ENCODE data around the gene PPIL1. TPM values are rescaled to one million over a fixed set of nuclear protein-coding genes. Genes with fewer than 3 reads are reported as not detected.
A peak's percentile ranks its signal among the peaks of the same experiment; 100 is the strongest.

The PPIL1 gene
- polyA plus RNA-seq, 1 experiment: 23.4 TPM

DNA sequence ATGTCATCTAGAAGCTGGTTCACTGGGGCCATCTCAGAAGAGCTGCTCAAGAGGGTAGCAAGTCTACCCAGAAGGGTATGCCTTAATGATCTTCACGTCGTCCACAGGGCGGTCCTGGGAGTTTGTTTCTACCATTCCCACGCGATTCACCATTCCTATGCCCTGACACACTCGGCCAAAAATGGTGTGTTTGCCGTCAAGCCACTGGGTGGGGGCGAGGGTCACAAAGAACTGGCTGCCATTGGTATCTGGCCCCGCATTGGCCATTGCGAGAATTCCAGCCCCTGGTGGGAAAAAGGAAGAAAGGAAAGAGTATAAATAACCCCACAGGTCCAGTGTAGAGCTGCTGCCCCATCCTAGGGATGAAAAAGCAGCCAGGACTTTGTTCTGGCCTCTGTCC is 18.9 kb downstream of the PPIL1 start:
- Histone ChIP-seq H3K36me3 (ENCODE audit: control insufficient read depth, insufficient read depth, low read length) (peaks cover 1% of the 10 kb centered on the region; the same call in 1 of the 2 replicates), H3K4me3 (ENCODE audit: low read depth, low read length) (no peak overlapping the region), H3K27me3 (ENCODE audit: control insufficient read depth, insufficient read depth, low read length) (no peaks in the 10 kb centered on the region)
- no peak for DNase-seq (ENCODE audit: low read depth)
- TF ChIP-seq, protein P1, sequence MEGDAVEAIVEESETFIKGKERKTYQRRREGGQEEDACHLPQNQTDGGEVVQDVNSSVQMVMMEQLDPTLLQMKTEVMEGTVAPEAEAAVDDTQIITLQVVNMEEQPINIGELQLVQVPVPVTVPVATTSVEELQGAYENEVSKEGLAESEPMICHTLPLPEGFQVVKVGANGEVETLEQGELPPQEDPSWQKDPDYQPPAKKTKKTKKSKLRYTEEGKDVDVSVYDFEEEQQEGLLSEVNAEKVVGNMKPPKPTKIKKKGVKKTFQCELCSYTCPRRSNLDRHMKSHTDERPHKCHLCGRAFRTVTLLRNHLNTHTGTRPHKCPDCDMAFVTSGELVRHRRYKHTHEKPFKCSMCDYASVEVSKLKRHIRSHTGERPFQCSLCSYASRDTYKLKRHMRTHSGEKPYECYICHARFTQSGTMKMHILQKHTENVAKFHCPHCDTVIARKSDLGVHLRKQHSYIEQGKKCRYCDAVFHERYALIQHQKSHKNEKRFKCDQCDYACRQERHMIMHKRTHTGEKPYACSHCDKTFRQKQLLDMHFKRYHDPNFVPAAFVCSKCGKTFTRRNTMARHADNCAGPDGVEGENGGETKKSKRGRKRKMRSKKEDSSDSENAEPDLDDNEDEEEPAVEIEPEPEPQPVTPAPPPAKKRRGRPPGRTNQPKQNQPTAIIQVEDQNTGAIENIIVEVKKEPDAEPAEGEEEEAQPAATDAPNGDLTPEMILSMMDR (IDR thresholded peaks at IDR 0.05; ENCODE audit: insufficient read depth, low read depth, low read length): no peak
- POLR2A ChIA-PET: no interaction called here
- CTCF ChIA-PET: interaction anchor here (1.3 to 1.5 kb wide), 3 partner anchors 9 to 90 kb away, joined by 3 to 4 read pairs (median 3); no protein-coding TSS in a partner anchor

DNA sequence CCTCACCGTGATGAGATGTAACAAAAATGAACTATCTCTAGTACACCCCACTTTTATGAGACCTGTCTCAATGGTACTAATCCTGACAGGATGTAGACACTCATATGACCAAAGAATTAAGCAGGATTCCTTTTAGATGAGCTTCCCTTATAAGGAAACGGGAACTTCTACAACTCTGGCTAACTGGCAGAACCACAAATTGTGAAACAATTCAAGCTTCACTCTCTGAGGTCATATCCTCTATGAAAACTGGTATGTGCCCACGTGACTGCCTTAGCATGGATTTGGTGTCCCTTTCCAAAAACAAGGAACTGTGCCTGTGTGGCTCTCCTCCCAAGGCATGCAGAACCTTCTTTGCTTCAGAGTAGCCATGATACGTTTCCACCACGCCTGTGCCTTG is 21.3 kb downstream of the PPIL1 start:
- POLR2A ChIA-PET: interaction anchor here (0.5 to 0.6 kb wide), 2 partner anchors 36 to 295 kb away, joined by 4 to 5 read pairs; no protein-coding TSS in a partner anchor
- peaks cover 1% of the 10 kb centered on the region; the same call in 1 of the 2 replicates for H3K36me3 ChIP-seq (ENCODE audit: control insufficient read depth, insufficient read depth, low read length)

DNA sequence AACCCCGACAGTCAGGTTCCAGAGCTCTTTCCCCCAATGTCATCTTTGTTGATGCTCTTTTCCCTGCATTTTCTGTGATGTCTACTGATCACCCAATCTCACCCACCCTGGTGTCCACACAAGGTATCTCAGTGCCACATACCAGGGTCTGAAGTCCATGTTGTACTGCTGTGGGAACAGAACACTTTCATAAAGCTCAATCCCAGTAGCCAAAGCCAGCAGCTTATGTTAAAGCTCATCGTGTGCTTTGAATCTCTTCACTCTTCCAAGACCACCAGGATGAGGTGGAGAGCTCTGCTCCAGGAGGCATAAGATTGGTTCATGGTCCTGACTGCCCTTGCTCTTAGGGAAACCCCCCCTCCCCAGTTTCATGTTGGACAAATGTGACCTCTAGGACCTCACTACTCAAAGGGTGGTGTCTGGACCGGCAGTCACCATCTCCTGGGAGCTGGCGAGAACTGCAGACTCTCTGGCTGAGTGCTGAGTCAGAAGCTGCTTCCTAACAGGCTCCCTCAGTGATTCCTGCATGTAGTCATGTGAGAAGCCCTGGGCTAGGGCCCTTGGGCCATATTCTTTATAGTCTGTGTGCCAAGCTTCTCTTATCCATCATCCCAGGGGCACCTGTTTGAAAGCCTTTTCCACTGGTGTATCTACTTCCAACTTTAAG is 22.0 kb downstream of the PPIL1 start:
- H3K36me3 ChIP-seq (ENCODE audit: control insufficient read depth, insufficient read depth, low read length): peaks cover 1% of the 10 kb centered on the region; the same call in 1 of the 2 replicates
- TF ChIP-seq, protein P1 (IDR thresholded peaks at IDR 0.05; ENCODE audit: insufficient read depth, low read depth, low read length): 0 out of 2 replicates have a peak, but pooled peaks have one; percentile 16
- no peak overlapping the region for H3K4me3 ChIP-seq (ENCODE audit: low read depth, low read length)
- H3K27me3 ChIP-seq (ENCODE audit: control insufficient read depth, insufficient read depth, low read length): no peaks in the 10 kb centered on the region
- POLR2A ChIA-PET: no interaction called here
- CTCF ChIA-PET: interaction anchor here (0.6 to 7.9 kb wide), 18 partner anchors 10 to 358 kb away, joined by 3 to 194 read pairs (median 7); partner anchors contain the start of genes C6orf89 and PPIL1
- DNase-seq (ENCODE audit: low read depth): no peak

More for the DNA sequence above, 21.3 kb downstream of the PPIL1 start:
- Histone ChIP-seq H3K27me3 (ENCODE audit: control insufficient read depth, insufficient read depth, low read length) (no peaks in the 10 kb centered on the region), H3K4me3 (ENCODE audit: low read depth, low read length) (no peak overlapping the region)
- peak; percentile 82 for DNase-seq (ENCODE audit: low read depth)
- TF ChIP-seq, protein P1 (IDR thresholded peaks at IDR 0.05; ENCODE audit: insufficient read depth, low read depth, low read length): no peak
- CTCF ChIA-PET: interaction anchor here (0.7 to 7.9 kb wide), 11 partner anchors 22 to 357 kb away, joined by 3 to 194 read pairs (median 7); partner anchors contain the start of genes C6orf89 and PPIL1

DNA sequence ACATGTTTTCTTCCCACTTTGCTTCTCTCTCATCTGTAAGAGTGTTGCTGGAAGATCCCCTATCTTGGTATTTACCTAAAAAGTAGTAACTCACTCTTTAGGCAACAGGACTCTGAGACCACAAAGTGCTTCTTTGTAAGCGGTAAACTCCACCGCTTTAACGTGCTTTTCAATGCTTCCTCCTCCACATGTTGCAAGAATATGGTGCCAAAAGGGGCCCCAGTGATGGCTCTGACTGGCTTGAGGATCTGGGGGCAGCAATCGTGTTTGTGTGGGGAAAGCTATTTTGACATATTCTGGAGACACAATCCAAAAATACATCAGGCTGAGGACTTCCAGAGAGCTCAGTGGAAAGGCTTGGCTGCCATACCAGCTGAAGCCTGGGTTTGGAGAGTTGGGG is 23.0 kb downstream of the PPIL1 start:
- ChIA-PET CTCF (interaction anchor here (0.8 to 7.9 kb wide), 23 partner anchors 8 to 167 kb away, joined by 3 to 194 read pairs (median 6); partner anchors contain the start of gene C6orf89), POLR2A (interaction anchor here (0.5 to 0.6 kb wide), 2 partner anchors 24 to 62 kb away, joined by 3 to 17 read pairs; no protein-coding TSS in a partner anchor)
- peaks cover 1% of the 10 kb centered on the region; the same call in 1 of the 2 replicates for H3K36me3 ChIP-seq (ENCODE audit: control insufficient read depth, insufficient read depth, low read length)
- TF ChIP-seq, protein P1 (IDR thresholded peaks at IDR 0.05; ENCODE audit: insufficient read depth, low read depth, low read length): no peak
- no peak overlapping the region for H3K4me3 ChIP-seq (ENCODE audit: low read depth, low read length)
- H3K27me3 ChIP-seq (ENCODE audit: control insufficient read depth, insufficient read depth, low read length): no peaks in the 10 kb centered on the region
- DNase-seq (ENCODE audit: low read depth): no peak

DNA sequence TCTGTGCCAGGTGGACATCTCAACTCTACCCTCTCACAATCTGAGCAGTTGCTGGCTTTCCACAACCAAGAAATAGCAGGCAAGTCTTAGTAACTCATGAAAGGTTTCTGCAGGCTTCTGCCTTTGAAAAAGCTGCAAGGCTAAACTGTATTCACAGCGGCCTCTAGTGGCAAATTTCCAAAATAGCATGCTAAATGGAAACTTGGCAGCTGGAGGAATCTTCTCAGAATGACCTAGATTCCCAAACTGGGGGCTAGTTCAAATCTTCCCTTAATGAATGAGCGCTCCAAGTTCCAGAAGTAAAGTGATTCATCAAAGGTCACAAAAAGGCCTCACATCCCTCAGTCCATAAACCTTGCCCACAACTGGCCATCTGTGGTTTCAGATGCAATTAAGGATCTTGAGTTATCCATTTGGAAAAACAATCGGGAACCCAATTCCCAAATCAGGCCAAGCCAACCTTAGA is 23.4 kb downstream of the PPIL1 start:
- ChIA-PET POLR2A (interaction anchor here (0.5 to 0.6 kb wide), 2 partner anchors 24 to 63 kb away, joined by 3 to 17 read pairs; no protein-coding TSS in a partner anchor), CTCF (interaction anchor here (0.8 to 7.9 kb wide), 24 partner anchors 8 to 168 kb away, joined by 3 to 194 read pairs (median 5); partner anchors contain the start of gene C6orf89)
- Histone ChIP-seq H3K4me3 (ENCODE audit: low read depth, low read length) (no peak overlapping the region), H3K27me3 (ENCODE audit: control insufficient read depth, insufficient read depth, low read length) (no peaks in the 10 kb centered on the region), H3K36me3 (ENCODE audit: control insufficient read depth, insufficient read depth, low read length) (peaks cover 1% of the 10 kb centered on the region; the same call in 1 of the 2 replicates)
- TF ChIP-seq, protein P1 (IDR thresholded peaks at IDR 0.05; ENCODE audit: insufficient read depth, low read depth, low read length): peak; percentile 73
- peak; percentile 58 for DNase-seq (ENCODE audit: low read depth)

Data from BJ (cell line).